Caco-2 (cell line): ENCODE data around the gene AP3B1. TPM values are rescaled to one million over a fixed set of nuclear protein-coding genes. Genes with fewer than 3 reads are reported as not detected.

Experiments used
- BruUV-seq: library from RNA; stranded (reverse); fragments of 400-500 nt; replicated peaks from 2 replicates; lab custom pipeline; 2021; lab: Mats Ljungman, UMichigan
- CTCF ChIA-PET: fragments of 300-600 bp; sonication (Branson Sonifier 250); formaldehyde crosslinking; loops from one replicate; lab custom pipeline; 2022; ENCODE audit warnings: antibody characterized with exemption; lab: Charles Lee
- POLR2A ChIA-PET: fragments of 300-600 bp; sonication (Branson Sonifier 250); formaldehyde crosslinking; loops from one replicate; lab custom pipeline; 2022; ENCODE audit warnings: antibody characterized with exemption; lab: Charles Lee
- DNase-seq, 2 experiments: peaks; one replicate each; pipeline versions ENCODE4 v3.0.0 to v3.0.0-alpha.2; 2020 to 2022
- H3K27me3 ChIP-seq: replicated peaks from 2 replicates; pipeline ENCODE4 v1.6.0; 2011; ENCODE audit warnings: low read length; ENCODE audit not compliant: control insufficient read depth, insufficient read depth
- H3K36me3 ChIP-seq: 2 replicates; pipeline ENCODE4 v1.5.1; 2011; ENCODE audit warnings: low read length; ENCODE audit not compliant: control insufficient read depth, insufficient read depth
- H3K4me1 ChIP-seq: fragments of 250-450 bp; sonication (Bioruptor Pico); 2 replicates; pipeline ENCODE4 v1.5.1; 2020; ENCODE audit warnings: mild to moderate bottlenecking
- H3K4me3 ChIP-seq: 2 replicates; pipeline ENCODE4 v1.5.1; 2011; ENCODE audit warnings: low read depth, mild to moderate bottlenecking, control low read depth, low read length
- H3K9me3 ChIP-seq: fragments of 250-450 bp; sonication (Bioruptor Pico); 2 replicates; pipeline ENCODE4 v1.5.1; 2020; ENCODE audit warnings: mild to moderate bottlenecking, moderate library complexity
- H3K27ac Mint-ChIP-seq: one replicate; pipeline ENCODE4 v1.8.0; 2022; ENCODE audit warnings: mixed read lengths; ENCODE audit not compliant: unreplicated experiment
- H3K27me3 Mint-ChIP-seq: one replicate; pipeline ENCODE4 v1.8.0; 2022; ENCODE audit warnings: mixed read lengths; ENCODE audit not compliant: insufficient read depth, unreplicated experiment
- H3K36me3 Mint-ChIP-seq: one replicate; pipeline ENCODE4 v1.8.0; 2022; ENCODE audit warnings: mild to moderate bottlenecking, mixed read lengths; ENCODE audit not compliant: insufficient read depth, unreplicated experiment
- H3K4me1 Mint-ChIP-seq: one replicate; pipeline ENCODE4 v1.8.0; 2022; ENCODE audit warnings: low read depth, mixed read lengths; ENCODE audit not compliant: unreplicated experiment
- H3K4me3 Mint-ChIP-seq: one replicate; pipeline ENCODE4 v1.8.0; 2022; ENCODE audit warnings: mild to moderate bottlenecking, moderate library complexity, mixed read lengths; ENCODE audit not compliant: unreplicated experiment
- H3K9me3 Mint-ChIP-seq: one replicate; pipeline ENCODE4 v1.8.0; 2022; ENCODE audit warnings: mixed read lengths; ENCODE audit not compliant: unreplicated experiment
- CTCF ChIP-seq, 2 experiments: fragments of 200-600 bp in 1 of 2; IDR thresholded peaks; 1 replicate in 1 of 2; 2 replicates in 1 of 2; pipeline versions ENCODE4 v1.5.1 to v1.8.0; 2011 to 2022; ENCODE audit warnings: antibody characterized with exemption in 1 of 2, control low read depth in 1 of 2, inconsistent platforms in 1 of 2, low read depth in 1 of 2, low read length in 1 of 2, mild to moderate bottlenecking in 1 of 2, moderate library complexity in 1 of 2; ENCODE audit not compliant: insufficient read depth in 1 of 2, severe bottlenecking in 1 of 2, unreplicated experiment in 1 of 2
- intact Hi-C: fragments of 100-400 bp; cut with micrococcal nuclease; formaldehyde crosslinking; loops from one replicate; pipeline ENCODE4 v1.10.0; 2022; ENCODE audit not compliant: unreplicated experiment
- total RNA-seq: library from RNA; stranded (reverse); gene quantifications from 2 replicates; pipeline ENCODE4 v1.2.3, GENCODE V29; 2022

The AP3B1 gene
- total RNA-seq, 1 experiment from 2014 or later, result 52.7 TPM

GRCh38 chr5:78001197-78001596 is 293.3 kb downstream of the AP3B1 start:
- Mint-ChIP-seq H3K9me3 (no peaks in the 10 kb centered on the region), H3K27me3 (no peaks in the 10 kb centered on the region), H3K27ac (no peak overlapping the region), H3K4me3 (no peak overlapping the region), H3K36me3 (peaks cover 30% of the 10 kb centered on the region), H3K4me1 (no peaks in the 10 kb centered on the region)
- Histone ChIP-seq H3K36me3 (no peaks in the 10 kb centered on the region; the same call in 1 of the 2 replicates), H3K9me3 (no peaks in the 10 kb centered on the region), H3K4me3 (no peak overlapping the region), H3K4me1 (0 out of 2 replicates have a peak, but pooled peaks cover 3% of the 10 kb centered on the region), H3K27me3 (no peaks in the 10 kb centered on the region)
- no peak for TF ChIP-seq CTCF (IDR thresholded peaks at IDR 0.05; ENCODE audit: insufficient read depth in 1 of 2, low read depth in 1 of 2, low read length in 1 of 2, severe bottlenecking in 1 of 2, unreplicated experiment in 1 of 2)
- DNase-seq, result no peak
- CTCF ChIA-PET, result no interaction called here
- intact Hi-C loops, result no loop called here
- no TSS peak for BruUV-seq
- POLR2A ChIA-PET, result interaction anchor here (0.6 kb wide), 1 partner anchor 140 kb away, joined by 4 read pairs; no protein-coding TSS in a partner anchor

GRCh38 chr5:78000191-78000590 is 294.3 kb downstream of the AP3B1 start:
- Histone ChIP-seq H3K36me3 (no peaks in the 10 kb centered on the region; the same call in 1 of the 2 replicates), H3K4me1 (0 out of 2 replicates have a peak, but pooled peaks cover 3% of the 10 kb centered on the region), H3K4me3 (no peak overlapping the region), H3K9me3 (no peaks in the 10 kb centered on the region), H3K27me3 (no peaks in the 10 kb centered on the region)
- CTCF ChIA-PET, result no interaction called here
- Mint-ChIP-seq H3K27ac (no peak overlapping the region), H3K36me3 (peaks cover 30% of the 10 kb centered on the region), H3K9me3 (no peaks in the 10 kb centered on the region), H3K27me3 (no peaks in the 10 kb centered on the region), H3K4me3 (no peak overlapping the region), H3K4me1 (no peaks in the 10 kb centered on the region)
- DNase-seq, result no peak
- intact Hi-C loops, result no loop called here
- no TSS peak for BruUV-seq
- POLR2A ChIA-PET, result no interaction called here
- TF ChIP-seq CTCF (IDR thresholded peaks at IDR 0.05; ENCODE audit: insufficient read depth in 1 of 2, low read depth in 1 of 2, low read length in 1 of 2, severe bottlenecking in 1 of 2, unreplicated experiment in 1 of 2), result no peak

GRCh38 chr5:77999399-77999798 is 295.1 kb downstream of the AP3B1 start:
- BruUV-seq, result no TSS peak
- Mint-ChIP-seq H3K27me3 (no peaks in the 10 kb centered on the region), H3K4me1 (no peaks in the 10 kb centered on the region), H3K4me3 (no peak overlapping the region), H3K27ac (no peak overlapping the region), H3K9me3 (no peaks in the 10 kb centered on the region), H3K36me3 (peaks cover 37% of the 10 kb centered on the region)
- Histone ChIP-seq H3K36me3 (no peaks in the 10 kb centered on the region; the same call in 1 of the 2 replicates), H3K27me3 (no peaks in the 10 kb centered on the region), H3K9me3 (no peaks in the 10 kb centered on the region), H3K4me1 (0 out of 2 replicates have a peak, but pooled peaks cover 3% of the 10 kb centered on the region), H3K4me3 (no peak overlapping the region)
- intact Hi-C loops, result no loop called here
- TF ChIP-seq CTCF (IDR thresholded peaks at IDR 0.05; ENCODE audit: insufficient read depth in 1 of 2, low read depth in 1 of 2, low read length in 1 of 2, severe bottlenecking in 1 of 2, unreplicated experiment in 1 of 2), result no peak
- CTCF ChIA-PET, result no interaction called here
- POLR2A ChIA-PET, result no interaction called here
- DNase-seq, result no peak
